HL-60 (cell line): Measurements from ENCODE around the gene ACP7.

Source experiments
- CTCF ChIP-seq: IDR thresholded peaks from one replicate; pipeline ENCODE4 v1.5.1; 2011; ENCODE audit warnings: low read length, control low read depth, inconsistent platforms; ENCODE audit not compliant: insufficient read depth
- POLR2AphosphoS5 ChIP-seq: IDR thresholded peaks from 2 replicates; pipeline ENCODE4 v1.6.1; 2012; ENCODE audit warnings: low read depth
- REST ChIP-seq: IDR thresholded peaks from 2 replicates; pipeline ENCODE4 v1.6.1; 2012; ENCODE audit warnings: low read depth; ENCODE audit not compliant: insufficient replicate concordance

GRCh38 chr19:39037194-39037593 lies 47.0 kb upstream of the ACP7 start:
- TF ChIP-seq CTCF = no peak
- TF ChIP-seq POLR2AphosphoS5 = no peak
- TF ChIP-seq REST = no peak
